Uterus (tissue), 2 donors: ENCODE measurements around the gene SPRN.

ENCODE experiments used
- CTCF ChIP-seq, 4 experiments: fragments of 200-600 bp in 2 of 4; fragments of 450-650 bp in 2 of 4; sonication (generic) in 2 of 4; IDR thresholded peaks; one replicate each; pipeline ENCODE4 v1.5.1; 2016 to 2019; ENCODE audit warnings: antibody characterized with exemption in 4 of 4, mild to moderate bottlenecking in 2 of 4, moderate library complexity in 1 of 4
- POLR2A ChIP-seq, 2 donors: fragments of 450-650 bp; IDR thresholded peaks; one replicate each; pipeline ENCODE4 v1.6.1; 2016; ENCODE audit warnings: antibody characterized with exemption in 2 of 2, mild to moderate bottlenecking in 1 of 2, moderate library complexity in 1 of 2

- no peak for TF ChIP-seq CTCF (IDR thresholded peaks at IDR 0.05)
- no peak for TF ChIP-seq POLR2A (IDR thresholded peaks at IDR 0.05)
These were observed 1.3 kb downstream of the SPRN start for GRCh38 chr10:133422807-133423771.
